Amniotic epithelial cell (primary cell): ENCODE data around the gene ZNF221.

Experiments
- DNase-seq: peaks from one replicate; pipeline ENCODE4 v3.0.0-alpha.2; 2010; ENCODE audit warnings: low read depth

ZNF221 gene

DNA sequence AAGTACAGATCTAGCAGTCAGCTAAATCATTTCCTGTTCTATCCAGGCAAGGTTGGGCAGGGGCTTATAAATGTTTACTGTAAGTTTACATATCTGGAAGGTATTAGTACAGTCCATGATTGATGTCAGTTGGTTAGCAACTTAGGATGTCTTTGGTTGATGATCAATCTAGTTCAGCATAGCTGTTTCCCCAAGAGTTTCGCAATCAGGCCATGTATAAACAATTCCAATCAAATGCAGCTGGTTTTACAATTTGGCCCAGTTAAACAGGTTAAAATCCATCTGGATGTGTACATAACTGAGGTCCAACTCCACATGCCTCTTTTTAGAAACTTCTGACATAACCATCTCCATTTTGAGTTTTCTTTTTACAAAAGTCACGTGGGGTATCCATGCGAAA, 6.9 kb downstream of the ZNF221 start:
- DNase-seq: peak; percentile 48

DNA sequence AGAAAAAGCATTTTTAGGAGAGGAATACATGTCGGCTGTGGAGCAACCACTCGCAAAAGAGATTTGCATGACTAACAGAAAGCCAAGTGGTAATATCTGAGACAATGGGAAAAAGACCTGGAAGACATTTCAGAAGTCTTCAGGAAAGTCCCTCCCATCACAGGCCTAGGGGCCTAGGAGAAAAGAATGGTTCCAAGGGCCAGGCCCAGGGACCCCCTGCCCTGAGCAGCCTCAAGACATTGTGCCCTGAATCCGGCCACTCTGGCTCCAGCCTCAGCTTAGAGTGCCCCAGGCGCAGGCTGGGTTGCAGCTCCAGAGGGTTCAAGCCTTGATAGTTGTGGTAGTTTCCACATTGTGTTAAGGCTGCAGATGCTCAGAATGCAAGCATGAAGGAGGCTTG, 9.4 kb downstream of the ZNF221 start:
- no peak for DNase-seq

DNA sequence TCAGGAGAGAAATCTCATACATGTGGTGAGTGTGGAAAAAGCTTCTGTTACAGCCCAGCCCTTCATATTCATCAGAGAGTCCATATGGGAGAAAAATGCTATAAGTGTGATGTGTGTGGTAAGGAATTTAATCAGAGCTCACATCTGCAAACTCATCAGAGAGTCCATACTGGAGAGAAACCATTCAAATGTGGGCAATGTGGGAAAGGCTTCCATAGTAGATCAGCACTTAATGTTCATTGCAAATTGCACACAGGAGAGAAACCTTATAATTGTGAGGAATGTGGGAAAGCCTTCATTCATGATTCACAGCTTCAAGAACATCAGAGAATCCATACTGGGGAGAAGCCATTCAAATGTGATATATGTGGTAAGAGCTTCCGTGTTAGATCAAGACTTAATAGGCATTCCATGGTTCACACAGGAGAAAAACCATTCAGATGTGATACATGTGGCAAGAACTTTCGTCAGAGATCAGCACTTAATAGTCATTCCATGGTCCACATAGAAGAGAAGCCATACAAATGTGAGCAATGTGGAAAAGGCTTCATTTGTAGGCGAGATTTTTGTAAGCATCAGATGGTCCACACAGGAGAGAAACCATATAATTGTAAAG, 15.2 kb downstream of the ZNF221 start:
- peak; percentile 26 for DNase-seq

DNA sequence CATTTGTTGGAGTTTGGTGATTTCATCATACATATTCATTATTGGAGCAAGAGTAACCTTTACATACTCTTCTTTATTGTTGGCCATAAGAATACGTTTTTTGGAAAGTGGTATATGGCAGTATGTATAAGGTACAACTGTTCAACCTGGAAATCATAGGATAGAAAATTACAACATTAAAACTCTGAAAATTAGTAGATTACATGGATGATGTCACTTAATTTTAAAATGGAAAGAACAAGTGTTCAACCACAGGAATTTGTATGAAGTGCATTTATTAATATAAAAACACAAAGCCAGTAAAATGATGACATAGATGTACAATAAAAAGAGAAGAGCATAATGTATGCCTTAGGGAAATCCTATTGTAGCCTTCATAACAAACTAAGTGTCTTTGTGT, 25.7 kb downstream of the ZNF221 start:
- DNase-seq: no peak

DNA sequence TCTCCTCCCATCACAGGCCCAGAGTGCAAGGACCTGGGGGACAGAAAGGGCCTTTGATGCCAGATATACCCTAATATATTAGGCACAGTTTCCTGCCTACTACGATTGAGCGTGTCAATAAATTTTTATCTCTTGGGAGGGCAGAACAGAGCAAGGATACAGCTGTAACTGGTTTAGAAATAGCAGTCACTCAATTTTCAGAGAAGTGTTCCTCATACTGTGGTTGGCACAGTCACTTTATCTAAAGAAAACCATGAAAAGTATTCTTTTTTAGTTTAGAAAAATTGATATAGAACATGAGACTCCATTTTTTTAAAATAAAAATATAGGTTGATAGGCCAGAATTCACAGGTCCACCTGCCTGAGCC, 32.5 kb downstream of the ZNF221 start:
- no peak for DNase-seq

DNA sequence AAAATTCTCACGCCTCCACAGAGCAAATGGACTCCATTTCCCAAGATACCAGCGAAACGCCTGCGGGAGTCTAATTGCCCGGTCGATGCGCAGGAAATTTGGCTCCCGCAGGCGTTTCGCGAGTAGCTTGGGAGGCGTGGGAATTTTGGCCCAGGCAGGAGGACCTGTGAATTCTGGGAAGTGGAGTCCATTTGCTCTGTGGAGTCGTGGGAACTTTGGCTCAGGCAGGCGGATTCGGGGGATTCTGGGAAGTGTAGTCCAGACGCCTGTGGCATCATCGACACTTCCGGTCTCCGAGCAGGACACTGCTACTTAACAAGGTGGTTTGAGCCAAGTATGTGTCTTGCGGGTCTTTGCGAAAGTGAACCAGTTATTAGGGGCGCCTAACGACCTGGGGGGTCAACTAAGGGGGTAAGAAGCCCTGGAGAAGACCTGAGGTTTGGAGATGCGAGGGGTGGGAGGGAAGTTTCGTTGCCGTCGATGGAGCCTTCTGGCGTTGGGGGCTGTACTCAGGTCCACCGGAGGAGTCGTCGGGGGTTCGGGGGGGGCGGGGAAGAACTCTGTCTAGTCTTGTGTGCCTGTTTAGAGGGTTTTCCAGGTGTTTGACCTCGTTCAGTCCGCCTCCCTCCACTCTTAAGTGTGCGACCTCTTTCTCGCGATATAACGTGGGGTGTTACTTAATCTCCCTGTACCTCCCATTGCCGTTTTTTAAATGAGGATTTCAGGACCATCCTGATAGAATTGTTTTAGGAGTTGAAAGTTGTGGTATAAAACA, 33.1 kb downstream of the ZNF221 start, which contains the start of gene ZNF155:
Gene ZNF155 (plus strand): TSS at position 277 of the 775 bp plus-strand sequence. CDS start 4,356 bp downstream, outside the sequence.
- DNase-seq: peak; percentile 97

DNA sequence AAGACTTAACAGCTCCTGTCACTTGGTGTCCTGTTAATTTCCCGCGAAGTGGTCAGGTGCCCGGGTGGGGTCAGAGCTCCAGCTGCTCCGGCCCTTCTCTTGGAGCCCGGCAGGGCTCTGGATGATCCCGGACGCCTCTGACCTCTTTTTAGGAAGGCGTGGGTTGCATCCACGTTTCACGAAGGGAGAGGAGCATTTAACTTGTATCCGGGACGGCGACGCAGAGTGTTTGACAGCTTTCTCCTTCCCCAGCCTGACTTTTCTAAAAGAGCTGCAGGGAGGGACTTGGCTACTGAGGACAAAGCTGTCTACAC, 33.6 kb downstream of the ZNF221 start:
- DNase-seq: no peak

DNA sequence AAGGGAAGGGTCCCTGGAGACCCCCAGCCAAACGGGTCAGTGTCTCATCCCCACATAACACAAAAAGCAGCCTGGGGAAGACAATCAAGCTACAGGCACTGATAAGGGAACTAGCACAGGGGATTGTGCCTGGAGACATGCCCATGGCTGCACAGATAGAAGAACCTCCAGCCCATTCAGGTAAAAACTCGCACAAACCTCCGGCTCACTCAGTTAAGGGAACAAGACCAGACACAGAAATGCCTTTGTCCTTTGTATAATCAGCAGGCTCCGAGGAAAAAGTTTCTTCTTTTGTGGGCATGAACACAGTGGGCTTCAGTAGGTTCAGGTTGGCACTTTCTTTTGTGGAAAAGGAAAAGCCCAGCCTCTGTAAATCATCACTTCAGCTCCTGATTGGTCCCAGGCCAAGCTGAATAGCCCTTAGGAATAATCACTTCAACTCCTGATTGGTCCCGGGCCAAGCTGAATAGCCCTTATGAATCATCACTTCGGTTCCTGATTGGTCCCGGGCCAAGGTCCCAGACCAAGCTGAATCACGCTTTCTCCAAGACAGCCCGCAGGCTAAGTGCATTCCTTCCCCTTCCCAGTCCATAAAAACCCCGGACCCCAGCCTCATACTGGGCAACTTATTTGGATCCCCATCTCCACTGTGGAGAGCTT, 46.7 kb downstream of the ZNF221 start:
- peak; percentile 4 for DNase-seq

DNA sequence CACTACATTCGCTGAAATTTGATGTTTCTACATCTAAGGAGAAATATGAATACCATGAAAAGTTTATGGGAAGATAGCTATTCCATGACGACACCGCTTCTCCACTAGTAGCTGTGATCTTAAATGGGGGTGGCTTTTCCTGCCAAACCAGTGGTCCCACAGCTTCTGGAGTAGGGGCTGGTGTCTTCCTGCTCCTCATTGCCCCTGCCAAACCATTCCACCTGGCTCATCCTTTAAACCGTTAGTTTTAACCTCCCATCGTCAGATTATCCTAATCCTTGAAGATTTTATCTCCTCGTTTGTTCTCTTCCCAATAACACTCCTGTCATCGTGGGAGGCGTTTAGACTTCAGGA, 51.2 kb downstream of the ZNF221 start:
- no peak for DNase-seq

DNA sequence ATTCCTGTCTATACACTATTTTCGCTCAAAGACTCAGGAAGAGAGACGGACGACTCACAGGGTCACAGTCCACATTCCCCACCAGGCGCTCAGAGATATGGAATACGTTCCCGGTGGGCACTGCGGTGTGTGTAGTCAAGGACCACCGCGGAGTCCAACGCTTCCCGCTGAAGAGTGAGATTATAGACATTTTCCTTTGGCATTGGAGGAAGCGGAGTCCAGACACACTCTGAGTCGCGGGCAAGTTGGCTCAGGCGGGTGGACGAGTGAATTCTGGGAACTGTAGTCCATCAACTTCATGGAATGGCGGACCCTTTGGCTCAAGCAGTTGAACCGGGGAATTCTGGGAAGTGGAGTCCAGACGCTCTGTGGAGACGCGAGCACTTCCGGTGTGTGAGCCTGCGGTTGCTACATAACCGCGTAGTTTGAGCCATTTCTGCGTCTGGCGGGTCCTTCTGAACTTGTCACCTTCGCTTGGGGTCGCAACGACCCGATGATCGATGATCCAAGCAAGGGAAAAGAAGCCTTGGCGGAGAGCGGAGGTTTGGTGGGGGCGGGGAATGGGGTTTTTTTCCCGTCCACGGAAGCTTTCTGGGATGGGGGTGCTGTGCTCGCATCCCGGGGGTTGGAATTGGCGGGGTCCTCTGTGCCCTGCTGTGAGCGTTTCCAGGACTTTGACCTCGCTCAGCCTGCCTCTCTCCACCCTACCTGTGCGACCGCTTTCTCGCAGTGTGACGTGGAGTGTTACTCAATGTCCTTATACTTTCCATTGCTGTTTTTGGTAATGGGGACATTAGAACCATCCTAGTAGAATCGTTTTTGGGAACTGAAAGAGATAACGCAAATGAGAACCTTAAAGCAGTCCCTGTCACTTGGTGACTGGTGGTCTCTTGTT, 51.8 kb downstream of the ZNF221 start, which contains the start of gene ZNF230:
Gene ZNF230 (plus strand): TSS at position 392 of the 895 bp plus-strand sequence. CDS start 4,122 bp downstream, outside the sequence.
- peak; percentile 95 for DNase-seq

DNA sequence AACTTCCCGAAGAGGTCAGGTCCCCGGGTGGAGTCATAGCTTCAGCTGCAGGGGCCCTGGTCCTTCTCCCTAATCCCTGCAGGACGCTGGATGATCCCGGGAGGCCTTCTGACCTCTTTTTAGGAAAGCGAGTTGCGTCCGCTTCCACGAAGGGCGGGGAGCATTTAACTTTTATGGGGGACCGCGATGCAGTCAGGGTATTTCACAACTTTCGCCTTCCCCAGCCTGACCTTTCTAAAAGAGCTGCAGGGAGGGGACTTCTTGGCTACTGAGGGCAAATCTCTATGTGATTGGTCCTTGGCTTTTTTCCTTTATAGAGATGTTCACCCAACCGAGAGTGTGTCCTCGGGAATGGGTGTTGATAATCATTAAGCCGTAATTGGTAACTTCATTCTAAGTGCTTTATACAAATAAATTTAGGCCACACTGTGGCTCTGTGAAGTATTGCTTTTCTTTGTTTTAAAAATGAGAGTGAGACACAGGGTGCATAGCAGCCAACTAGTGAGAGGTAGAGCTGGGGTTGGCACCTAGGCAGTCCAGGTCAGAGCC, 52.5 kb downstream of the ZNF221 start:
- no peak for DNase-seq

DNA sequence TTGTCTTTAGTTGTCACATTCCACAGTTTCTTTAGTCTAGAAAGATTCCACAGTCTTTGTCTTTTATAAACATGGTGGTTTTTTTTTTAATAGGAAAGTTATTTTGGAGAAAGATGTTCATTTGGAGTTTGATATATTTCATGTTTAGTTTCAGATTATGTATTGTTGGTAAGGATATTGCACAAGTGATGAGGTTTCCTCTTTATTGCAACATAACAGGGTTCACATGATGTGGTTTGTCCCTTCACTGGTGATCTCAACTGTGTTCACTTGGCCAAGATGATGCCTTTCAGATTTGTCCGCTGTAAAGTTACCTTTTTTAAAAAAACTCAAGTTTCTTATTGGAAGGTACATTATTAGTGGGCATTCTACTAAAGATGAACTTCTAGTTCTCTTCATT, 54.9 kb downstream of the ZNF221 start:
- DNase-seq: peak; percentile 67

DNA sequence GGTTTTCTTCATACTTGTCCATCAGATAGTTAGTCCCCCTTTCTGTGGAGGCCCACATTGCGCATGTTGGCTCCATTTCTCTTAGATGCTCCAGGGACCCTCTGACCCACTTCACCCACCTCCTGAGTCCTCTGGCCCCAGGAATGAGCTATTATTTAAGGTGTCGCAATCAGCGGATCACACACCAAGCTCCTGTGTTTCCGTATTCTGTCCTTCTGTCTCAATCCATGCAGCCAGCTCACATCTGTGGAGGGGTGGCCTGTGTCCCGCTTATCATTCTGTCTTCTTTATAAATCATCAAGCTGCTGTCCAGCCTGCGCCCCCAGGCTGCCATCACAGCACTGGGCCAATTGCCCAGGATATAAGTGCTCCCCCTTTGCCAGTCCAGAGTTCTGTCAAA, 56.4 kb downstream of the ZNF221 start:
- no peak for DNase-seq

DNA sequence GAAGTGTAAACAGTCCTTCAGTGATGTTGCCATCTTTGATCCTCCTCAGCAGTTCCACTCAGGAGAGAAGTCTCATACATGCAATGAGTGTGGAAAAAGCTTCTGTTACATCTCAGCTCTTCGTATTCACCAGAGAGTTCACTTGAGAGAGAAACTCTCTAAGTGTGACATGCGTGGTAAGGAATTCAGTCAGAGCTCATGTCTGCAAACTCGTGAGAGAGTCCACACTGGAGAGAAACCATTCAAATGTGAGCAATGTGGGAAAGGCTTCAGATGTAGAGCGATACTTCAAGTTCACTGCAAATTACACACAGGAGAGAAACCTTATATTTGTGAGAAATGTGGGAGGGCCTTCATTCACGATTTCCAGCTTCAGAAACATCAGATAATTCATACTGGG, 59.4 kb downstream of the ZNF221 start:
- DNase-seq: no peak
